HG03097 (cell line): ENCODE data around the gene GPT2.
"Not testable (repeated sequence)": the region's sequence is repeated elsewhere in the genome, so short reads cannot be mapped to it uniquely, and the experiment has no call there.

Experiments
- ATAC-seq: cut with Tn5 transposase; IDR thresholded peaks from one replicate; pipeline ENCODE4 v1.9.1; 2021; ENCODE audit not compliant: unreplicated experiment, low FRiP score

GPT2 gene

GRCh38 chr16:46918400-46918799 lies 34.2 kb downstream of the GPT2 start:
- no peak for ATAC-seq

- peak; percentile 50 for ATAC-seq
Observed at GRCh38 chr16:46918905-46919792, 35.0 kb downstream of the GPT2 start.

- no peak for ATAC-seq
Observed at GRCh38 chr16:46920402-46921068, 36.4 kb downstream of the GPT2 start.

- no peak for ATAC-seq
Observed at GRCh38 chr16:46922239-46922638, 38.1 kb downstream of the GPT2 start.

- no peak for ATAC-seq
Observed at GRCh38 chr16:46923513-46924295, 39.5 kb downstream of the GPT2 start.

- no peak for ATAC-seq
Observed at GRCh38 chr16:46924402-46924801, 40.2 kb downstream of the GPT2 start.

GRCh38 chr16:46926470-46927225 lies 42.5 kb downstream of the GPT2 start:
- no peak for ATAC-seq

DNA sequence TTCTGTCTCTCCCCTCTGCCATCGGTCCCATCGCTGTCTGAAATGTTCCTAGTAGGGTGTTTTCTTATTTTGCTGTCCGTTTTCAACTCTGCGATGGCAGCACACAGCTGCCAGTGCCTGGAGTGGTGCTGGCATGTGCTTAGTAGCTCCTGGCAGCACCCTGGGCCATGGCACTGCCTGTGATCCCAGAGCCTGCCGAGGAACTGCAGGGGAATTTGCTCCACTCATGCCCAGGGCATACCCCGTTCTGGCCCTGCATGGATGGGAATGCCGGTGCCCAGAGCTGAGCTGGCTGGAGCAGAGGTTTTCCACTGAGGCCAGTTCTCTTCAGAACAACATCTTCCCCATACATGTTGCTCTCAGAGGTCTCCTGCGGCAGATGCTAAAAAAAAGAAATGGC lies 43.1 kb downstream of the GPT2 start:
- ATAC-seq, result no peak

GRCh38 chr16:46928811-46929210 lies 44.6 kb downstream of the GPT2 start:
- ATAC-seq, result no peak

DNA sequence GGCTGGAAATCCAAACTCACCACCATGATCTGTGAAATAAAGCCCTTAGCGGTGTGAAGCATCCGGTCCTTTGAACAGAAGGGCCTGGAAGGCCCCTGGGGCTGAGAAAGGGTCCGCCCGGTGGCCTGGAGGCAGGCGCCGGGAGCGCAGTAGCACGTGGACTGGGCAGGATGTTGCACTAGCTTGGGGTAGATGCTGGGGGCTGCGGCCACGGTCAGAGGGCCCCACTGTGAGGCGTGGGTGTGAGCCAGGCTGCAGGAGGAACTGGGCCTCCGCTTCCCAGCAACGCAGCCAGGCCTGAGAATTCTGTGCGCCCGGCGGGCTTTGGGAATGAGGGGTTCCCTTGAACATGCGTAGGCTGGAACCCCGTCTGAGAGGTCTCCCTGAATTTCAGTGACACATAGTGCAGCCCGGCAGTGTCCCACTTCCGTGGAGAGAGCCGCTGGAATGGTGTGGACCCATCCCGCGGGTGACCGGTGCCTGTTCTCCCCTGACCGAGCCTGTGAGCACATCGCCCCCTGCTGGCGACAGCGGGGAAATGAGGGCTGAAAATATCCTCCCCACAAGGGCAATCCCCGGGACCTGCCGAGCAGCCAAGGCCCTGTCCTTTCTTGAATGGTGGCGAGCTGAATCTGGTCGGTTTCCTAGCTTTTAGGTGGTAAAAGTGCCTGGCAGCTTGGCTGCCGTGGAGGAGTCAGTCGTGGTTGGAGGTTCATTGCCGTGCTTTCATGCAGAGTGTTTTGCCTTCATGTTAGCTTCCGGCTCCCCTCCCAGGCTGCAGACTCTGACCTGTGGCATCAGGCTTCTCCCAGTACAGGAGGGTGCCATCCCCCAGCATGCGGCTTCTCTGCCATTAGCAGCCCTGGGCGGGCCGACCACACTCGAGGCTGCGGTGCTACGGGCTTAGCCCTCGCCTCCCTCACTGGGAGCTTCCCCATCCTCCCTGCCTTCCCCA lies 45.5 kb downstream of the GPT2 start:
- ATAC-seq, result no peak

DNA sequence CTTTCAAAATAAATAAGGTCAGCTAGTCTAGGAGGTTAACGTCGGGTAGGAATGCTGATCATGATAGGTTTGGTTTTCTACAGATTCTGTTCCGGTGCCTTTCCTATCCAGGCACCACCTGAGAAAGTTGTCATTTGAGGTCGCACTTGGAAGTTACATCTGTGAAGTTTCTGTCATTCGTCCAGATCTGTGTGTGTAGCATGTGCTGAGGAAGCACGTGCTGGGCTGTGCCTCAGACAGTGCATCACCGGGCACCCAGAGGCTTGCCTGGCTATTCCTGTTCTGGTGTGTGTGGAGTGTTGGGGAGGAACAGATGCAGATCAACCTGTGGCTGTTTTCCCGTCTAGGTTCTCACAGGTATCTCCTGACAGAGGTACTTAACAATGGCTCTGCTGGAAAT lies 46.7 kb downstream of the GPT2 start:
- ATAC-seq, result no peak

- ATAC-seq, result no peak
Observed at GRCh38 chr16:46932802-46933201, 48.6 kb downstream of the GPT2 start.

DNA sequence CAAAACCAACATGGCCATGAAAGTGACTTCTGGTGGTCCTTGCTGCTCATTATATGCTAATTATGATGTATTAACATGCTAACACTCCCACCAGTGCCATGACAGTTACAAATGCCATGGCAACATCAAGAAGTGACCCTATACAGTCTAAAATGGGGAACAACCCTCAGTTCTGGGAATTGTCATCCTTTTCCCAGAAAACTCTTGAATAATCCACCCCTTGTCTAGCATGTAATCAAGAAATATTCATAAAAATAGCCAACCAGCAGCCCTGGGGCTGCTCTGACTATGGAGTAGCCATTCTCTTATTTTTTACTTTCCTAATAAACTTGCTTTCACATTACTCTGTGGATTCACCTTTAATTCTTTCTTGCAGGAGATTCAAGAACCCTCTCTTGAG lies 53.4 kb downstream of the GPT2 start:
- ATAC-seq, result no peak

DNA sequence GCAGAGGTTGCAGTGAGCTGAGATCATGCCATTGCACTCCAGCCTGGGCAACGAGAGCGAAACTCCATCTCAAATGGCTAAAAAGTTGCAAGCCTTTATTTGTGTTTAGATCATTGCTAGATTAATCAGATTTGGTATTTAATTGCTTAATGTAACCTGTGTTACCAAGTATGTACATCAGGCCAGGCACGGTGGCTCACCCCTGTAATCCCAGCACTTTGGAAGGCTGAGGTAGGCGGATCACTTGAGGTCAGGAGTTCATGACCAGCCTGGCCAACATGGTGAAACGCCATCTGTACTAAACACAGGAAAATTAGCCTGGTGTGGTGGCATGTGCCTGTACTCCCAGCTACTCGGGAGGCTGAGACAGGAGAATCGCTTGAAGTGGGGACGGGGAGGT lies 60.6 kb downstream of the GPT2 start:
- not testable (repeated sequence) for ATAC-seq

DNA sequence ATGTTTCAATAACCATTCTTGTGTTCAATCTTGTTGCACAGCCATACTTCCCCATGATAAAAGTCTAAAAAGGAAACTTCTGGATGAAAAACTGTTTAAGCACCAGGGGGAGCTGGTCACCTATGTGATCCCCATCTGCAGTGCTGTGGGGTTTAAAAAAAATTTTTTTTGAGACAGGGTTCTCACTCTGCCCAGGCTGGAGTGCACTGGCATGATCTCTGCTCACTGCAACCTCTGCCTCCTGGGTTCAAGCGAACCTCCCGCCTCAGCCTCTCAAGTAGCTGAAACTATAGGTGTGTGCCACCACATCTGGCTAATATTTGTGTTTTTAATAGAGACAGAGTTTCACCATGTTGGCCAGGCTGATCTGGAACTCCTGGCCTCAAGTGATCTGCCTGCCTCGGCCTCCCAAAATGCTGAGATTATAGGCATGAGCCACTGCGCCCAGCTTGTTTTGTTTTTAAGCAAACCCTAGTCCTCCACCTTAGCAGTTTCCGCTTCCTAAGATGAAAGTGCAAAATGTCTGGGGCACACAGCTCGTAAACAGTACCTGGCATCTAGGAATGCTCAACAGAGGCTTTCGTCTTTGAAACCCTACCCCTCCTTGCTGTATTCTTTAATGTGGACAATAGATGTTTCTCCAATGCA lies 63.9 kb downstream of the GPT2 start:
- no peak for ATAC-seq

DNA sequence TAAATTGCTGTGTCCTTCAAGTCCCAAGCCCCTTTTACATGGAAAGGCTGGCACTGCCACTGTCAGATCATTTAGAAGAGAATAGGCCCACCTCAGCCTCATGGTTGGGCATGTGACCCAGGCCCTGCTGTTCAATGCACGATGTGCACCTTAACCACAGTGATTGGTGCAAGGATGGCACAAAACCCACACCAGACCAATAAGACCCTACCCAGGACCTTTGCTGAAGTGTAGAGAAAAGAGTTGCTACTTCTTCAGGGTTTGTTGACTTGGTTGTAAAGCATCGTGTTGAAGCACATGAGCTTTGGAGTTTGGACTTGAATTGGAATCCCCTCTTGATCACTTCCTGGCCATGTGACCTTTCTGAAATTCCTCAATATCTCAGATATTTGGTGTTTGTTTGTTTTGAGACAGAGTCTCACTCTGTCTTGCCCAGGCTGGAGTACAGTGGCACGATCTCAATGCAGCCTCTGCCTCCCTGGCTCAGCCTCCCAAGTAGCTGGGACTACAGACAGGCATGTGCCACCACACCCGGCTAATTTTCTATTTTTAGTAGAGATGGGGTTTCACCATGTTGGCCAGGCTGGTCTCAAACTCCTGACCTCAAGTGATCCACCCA lies 64.5 kb downstream of the GPT2 start:
- no peak for ATAC-seq

DNA sequence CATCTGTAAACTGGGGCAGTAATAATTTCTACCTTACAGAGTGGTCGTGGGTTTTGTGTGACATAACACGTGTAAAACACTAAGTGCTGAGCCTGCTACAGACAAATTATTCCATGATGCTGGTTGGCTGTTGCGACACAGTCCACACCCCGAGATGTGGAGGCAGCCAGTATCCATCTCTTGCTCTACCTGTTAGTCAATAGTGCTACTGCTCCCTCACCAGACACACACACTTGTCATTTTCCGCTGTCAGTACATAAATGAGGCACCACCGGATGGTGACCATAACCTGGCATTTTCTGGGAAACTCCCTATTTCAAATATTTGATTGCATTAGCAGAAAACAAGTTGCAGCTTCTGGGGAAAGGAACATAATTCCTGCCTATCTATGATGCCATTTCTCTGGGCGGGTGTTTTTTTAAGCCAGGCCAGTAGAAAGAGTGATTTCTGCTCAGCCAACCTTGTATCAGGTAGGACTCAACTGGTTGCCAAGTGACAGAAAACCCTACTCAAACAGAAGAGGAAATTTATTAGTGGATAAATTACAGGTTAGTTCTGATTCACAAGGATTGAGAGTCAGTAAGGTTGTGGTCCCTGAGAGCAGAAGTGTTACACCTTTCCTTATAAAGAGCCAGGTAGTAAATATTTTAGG lies 65.2 kb downstream of the GPT2 start:
- no peak for ATAC-seq

DNA sequence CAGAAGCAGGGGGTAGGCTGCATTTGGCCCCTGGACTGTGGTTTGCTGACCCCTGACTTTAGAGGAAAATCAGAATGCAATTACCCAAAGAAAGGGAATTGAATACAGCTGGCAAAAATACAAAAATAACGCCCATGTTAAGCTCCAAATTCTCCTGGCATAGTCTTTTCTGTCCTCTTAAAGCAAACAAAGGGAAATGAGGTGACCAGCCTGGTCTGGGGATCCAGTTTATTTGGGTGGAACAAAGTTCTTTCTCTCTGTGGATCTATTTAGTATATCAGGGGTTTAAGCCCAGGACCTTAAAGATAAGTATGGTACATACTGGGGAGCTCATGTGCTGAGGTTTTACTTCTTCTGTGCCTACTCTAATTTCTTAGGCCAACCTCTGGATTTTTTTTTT lies 65.8 kb downstream of the GPT2 start:
- no peak for ATAC-seq
